KBM-7 (cell line): ENCODE measurements around the gene UNC5CL.

ENCODE experiments used
- DNase-seq: peaks from one replicate; pipeline ENCODE4 v3.0.0-alpha.2; 2015
- in situ Hi-C: fragments of 300-500 bp; cut with MboI; formaldehyde crosslinking; loops from 2 replicates; pipeline ENCODE4 v1.14.3; 2020; ENCODE audit warnings: low sequenced_read_pairs, low pct_unique_long_range_greater_than_20kb, mixed read lengths

UNC5CL gene, protein sequence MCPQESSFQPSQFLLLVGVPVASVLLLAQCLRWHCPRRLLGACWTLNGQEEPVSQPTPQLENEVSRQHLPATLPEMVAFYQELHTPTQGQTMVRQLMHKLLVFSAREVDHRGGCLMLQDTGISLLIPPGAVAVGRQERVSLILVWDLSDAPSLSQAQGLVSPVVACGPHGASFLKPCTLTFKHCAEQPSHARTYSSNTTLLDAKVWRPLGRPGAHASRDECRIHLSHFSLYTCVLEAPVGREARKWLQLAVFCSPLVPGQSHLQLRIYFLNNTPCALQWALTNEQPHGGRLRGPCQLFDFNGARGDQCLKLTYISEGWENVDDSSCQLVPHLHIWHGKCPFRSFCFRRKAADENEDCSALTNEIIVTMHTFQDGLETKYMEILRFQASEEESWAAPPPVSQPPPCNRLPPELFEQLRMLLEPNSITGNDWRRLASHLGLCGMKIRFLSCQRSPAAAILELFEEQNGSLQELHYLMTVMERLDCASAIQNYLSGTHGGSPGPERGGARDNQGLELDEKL

DNA sequence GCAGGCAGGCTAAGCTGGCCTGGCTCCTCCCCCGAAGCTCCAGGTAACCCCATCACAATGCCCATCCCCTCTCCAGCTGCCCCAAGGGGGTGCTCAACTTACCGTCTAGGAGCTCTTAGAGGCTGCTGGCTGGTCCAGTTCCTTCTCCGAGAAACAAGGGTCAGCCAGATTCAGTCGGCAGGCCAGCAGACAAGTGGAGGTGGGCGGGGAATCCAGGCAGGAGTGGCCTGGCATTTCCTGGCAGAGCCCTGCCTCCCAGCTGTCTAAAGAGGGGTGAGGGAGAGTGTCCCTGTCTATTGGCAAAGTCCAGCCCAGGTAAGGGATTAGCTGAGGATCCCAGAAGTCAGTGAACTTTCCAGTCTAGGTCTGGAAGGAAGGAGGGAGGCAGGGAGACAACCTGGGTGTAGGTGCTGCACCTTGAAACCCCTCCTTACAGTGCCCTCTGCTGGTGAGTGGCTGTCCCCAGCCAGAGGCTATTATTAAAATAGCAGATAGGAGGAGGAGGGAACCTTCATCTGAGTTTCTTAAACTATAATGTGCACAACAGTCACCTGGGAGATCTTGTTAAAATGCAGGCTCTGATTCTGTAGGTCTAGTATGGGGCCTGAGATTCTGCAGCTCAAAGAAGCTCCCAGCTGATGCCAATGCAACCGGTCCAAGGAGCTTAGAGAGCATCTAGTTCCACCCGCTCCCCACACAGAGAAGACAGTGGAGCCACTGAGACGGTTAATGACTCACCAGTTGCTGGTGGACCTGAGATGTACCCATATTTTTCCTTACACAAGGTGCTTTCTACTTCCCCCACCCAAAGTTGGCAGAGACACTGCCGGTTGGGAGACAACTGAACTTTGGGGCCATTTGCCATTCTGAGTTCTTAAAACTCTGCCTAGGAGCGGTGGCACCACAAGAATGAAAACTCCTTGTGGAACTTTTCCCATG lies at the start of gene UNC5CL:
TSS of gene UNC5CL (minus strand) at position 162 of the 939 bp plus-strand sequence. CDS start 4,147 bp downstream, outside the sequence.
- in situ Hi-C loops = no loop called here
- DNase-seq = peak; percentile 53

DNA sequence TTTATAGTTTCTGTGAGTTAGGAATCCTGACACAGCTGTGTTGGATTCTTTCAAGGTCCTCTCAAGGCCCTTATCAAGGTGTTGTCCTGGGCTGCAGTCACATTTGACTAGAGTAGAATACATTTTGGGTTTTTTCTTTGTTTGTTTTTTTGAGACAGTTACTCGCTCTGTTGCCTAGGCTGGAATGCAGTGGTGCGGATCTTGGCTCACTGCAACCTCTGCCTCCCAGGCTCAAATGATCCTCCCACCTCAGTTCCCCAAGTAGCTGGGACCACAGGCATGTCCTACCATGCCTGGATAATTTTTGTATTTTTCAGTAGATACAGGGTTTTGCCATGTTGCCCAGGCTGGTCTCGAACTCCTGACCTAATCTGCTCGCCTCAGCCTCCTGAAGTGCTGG lies 49.4 kb upstream of the UNC5CL start:
- no peak for DNase-seq
- in situ Hi-C loops = no loop called here

DNA sequence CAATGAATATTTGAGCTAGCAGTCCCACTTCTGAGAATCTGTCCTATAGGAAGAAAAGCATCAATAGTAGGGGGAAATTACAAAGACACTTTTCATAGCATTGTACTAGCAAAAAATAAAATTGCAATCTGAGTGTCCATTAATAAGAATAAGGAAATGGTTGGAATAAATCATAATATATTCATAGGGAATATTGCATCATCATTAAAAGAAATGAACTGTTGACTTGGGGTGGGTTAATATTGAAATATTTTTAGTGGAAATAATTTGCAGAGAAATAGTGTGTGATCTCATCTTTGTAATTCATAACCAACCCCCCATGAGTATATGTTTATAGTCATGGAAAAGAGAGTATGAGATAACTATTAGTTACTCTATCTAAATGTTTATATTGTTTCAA lies 46.2 kb upstream of the UNC5CL start:
- no peak for DNase-seq
- in situ Hi-C loops = no loop called here

DNA sequence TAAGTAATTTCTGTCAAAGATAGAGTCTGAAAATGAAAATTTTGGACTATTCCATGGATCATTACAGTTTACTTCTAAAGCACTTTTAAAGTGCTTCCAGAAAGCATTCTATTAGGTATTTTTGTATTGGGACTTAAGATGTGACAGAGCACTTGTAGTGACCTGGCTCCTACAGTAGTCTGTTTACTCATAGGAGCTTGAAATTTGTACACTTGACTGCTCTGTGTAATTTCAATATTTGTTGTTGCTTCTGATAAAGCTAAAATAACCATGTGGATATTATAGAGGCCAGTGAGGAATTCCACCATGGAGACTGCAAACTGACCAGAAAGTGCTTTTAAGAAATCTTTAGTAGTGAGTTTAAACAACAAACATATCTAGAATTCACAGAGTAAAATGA lies 44.1 kb upstream of the UNC5CL start:
- in situ Hi-C loops = no loop called here
- DNase-seq = no peak

DNA sequence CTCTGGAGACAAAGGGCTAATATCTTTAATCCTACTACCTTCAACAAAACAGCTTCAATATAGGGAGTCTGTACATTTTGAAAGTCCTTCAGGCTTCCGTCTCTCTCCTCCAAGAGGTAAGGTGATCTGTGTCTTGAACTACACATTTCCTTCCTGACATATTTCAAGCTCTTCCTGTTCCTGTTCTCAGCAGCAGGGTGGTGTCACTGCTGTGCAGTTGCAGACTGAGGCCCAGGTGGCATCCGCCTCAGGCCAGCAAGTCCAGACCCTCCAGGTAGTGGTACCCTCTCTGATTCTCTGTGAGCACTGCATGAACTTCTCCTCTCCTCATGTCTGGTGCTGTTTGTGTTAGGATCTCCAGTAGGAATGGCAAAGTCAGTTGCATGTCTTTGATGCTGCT lies 41.6 kb upstream of the UNC5CL start:
- in situ Hi-C loops = no loop called here
- no peak for DNase-seq

DNA sequence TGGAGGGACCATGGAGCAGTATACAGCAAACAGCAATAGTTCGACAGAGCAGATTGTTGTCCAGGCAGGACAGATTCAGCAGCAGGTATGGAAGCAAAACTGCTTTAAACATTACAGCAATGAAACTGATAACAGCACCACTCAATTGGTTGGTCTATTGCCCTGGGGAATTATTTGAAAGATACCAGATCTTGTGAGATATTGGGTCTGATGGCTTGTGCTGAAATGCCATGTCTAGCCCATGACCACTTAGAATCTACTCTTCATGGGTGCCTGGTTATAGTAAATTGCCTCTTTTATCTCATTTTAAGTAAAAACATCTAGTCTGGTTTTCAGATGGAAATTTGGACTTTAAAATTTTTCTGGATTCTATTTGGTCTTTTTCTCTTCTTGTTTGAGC lies 40.1 kb upstream of the UNC5CL start:
- in situ Hi-C loops = no loop called here

DNA sequence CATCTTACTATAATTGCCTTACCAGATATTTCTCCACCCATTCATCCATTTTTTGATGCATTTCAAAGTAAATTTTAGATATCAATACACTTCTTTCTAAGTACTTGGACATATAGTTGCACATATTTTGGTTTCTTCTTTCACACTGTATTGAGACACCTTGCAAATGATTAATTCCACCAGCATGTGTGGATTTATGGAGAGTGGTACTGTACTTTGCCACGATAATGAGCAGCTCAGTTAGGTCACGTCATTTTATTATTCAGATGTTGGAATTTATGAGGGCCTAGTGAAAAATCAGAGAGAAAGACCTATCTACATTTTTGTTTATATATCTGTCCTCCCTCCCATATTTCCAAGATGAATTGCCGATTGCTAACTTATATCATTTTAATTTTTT lies 39.1 kb upstream of the UNC5CL start:
- no peak for DNase-seq
- in situ Hi-C loops = no loop called here

More for the DNA sequence above, 40.1 kb upstream of the UNC5CL start:
- DNase-seq = no peak

DNA sequence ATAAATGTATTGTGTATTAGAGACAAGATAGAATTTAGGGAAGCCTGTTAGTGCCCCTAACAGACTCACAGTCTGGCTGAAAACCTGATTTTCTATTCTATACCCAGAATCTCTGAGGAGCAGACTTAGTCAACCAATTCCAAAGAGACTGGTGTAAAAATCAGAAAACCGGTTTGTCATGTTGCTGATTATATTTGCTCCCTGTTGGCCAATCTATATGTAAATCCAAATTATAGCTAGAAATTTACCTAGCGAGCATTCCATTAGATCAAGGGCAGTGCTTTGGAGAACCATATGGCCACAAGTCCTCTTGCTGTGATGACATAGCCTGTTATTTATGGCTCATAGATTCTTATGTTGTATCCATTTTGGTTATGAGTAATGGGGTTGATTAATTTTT lies 38.5 kb upstream of the UNC5CL start:
- no peak for DNase-seq
- in situ Hi-C loops = no loop called here

DNA sequence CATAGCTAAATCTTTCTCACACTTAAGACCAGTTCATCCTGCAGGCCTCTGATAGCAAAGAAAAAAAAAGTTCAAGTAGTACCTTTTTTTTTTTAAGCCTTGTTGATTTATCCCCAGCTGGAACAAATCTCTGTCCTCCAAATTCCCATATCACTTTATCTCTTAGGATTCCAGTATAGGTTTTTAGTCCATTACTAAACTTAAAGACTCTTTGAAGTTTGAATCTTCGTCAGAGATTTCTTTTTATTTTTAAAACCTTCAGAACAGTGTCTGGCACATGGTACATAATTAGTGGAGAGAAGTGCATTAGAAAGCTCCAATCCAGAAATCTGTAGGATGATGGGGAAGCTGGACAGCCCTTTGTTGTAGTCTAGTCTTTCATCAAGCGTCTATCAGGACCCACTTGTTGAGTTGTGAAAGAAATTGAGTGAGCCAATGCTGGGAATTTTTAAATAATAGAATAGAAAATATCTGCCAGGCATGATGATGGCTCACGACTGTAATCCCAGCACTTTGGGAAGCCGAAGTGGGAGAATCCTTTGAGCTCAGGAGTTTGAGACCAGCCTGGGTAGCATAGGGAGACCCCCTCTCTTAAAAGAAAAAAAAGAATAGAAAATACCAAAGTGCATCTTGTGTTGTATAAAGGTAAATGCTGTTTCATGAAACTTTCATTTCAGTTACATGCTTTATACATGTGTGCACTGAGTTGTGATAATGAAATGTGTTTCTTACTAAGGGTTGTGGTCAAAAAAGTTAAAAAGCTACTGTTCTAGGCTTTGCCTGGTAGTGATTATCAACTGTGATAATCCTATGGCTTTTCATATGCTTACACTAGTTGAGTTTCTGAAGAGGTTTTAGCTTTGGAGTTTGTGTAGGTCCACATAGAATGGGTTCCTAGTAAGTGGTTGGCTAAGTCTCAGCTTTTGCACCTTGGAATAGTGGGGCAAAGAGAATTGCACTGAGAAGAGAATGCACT lies 36.9 kb upstream of the UNC5CL start:
- no peak for DNase-seq
- in situ Hi-C loops = no loop called here

DNA sequence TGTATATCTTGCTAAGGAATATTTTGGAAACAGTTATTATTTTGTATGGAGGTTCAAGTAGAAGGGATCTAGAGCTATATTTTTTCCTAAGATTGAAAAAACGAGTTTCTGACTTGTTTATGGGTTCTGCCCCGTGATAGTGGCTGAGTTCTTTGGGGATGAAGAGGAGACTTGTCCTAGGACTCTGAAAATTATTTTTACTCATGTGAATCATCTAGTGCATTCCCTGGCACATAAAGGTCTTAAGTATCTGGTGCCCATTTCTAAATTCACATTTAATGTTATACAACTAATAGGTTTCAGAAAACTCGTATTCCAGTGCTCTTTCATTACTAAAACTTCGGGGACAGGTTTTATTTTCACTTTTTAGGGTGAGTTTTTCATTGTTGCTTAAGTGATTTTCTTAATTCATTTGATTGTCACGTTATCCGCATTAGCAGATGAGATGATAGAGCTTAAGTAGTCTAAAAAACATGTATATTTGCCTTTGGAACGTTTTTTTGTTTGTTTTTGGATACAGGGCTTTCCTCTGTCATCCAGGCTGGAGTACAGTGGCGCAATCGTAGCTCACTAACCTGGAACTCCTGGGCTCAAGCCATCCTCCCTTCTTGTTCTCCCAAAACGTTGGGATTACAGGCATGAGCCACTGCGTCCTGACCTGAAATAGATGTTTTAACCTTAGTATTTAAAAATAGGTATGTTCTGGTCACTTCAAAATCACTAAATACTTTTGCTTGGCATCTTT lies 35.8 kb upstream of the UNC5CL start:
- in situ Hi-C loops = no loop called here
- no peak for DNase-seq

DNA sequence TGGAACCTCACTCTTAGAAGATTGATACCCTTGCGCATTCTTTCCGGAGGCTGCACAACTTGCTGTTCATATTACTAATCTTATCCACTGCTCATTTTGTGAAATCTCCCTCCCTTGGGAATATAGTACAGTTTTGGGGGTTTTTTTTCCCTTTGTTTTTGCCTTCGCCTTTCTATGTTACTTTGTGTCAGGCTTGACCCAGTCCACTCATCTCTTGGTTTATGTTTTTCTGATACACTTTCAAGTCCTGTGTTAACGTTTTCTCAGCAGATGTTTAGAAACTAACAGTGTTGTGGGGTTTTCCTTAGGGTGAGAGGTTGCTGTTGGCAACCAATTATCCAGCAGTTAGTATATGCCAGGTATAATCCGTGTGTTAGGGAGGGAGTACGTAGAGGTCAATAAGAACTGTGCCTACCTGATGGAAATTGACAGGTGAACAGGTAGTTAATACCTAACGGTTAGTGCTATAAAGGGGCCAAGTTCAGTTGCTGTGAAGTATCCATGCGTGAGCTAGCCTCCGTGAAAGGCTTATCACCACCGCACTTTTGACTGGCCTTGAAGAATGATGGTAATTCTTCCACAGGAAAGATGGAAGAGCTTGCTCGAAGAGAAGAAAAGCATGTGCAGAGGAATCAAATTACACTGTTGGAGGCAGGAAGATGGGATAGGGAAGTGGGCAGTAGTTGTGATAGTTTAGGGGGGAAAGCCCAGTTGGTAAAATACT lies 35.1 kb upstream of the UNC5CL start:
- in situ Hi-C loops = no loop called here
- DNase-seq = peak; percentile 57

DNA sequence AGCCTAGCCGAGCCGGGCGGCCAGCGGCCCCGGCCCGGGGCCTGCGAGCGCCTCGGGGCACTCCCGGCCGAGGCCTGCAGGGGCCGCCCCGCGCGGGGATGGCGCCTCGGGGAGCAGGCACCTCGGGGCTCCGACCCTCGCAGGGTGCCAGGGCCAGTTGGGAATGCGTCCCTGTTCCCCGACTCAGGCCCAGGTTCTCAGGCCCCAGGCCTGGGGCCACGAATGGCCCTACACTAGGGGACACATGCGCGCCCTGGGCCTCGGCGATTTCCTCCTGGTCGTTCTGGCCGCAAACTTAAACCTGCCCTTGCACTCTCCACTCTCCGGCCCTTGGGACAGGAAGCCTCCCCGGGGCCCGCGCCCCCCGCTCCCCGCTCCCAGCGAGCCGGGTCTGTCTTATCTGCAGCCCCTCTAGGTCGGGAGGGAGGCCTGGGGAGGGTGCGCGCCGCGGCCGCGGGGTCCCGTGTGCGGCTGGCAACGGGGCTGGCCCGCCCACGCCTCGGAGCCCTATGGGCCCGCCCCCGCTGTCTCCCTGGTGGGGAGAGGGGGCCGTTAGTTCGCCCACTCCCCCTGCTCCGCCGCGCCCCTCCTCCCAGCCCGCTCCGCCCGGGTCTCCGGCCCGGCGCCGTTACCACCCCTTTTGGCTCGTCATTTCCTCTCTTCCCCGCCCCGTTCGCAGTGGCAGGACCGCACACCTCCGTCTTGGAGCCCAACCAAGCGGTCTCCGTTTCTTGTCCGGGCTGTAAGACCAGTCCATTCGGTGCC lies 34.4 kb upstream of the UNC5CL start:
- DNase-seq = peak; percentile 88
- in situ Hi-C loops = no loop called here

DNA sequence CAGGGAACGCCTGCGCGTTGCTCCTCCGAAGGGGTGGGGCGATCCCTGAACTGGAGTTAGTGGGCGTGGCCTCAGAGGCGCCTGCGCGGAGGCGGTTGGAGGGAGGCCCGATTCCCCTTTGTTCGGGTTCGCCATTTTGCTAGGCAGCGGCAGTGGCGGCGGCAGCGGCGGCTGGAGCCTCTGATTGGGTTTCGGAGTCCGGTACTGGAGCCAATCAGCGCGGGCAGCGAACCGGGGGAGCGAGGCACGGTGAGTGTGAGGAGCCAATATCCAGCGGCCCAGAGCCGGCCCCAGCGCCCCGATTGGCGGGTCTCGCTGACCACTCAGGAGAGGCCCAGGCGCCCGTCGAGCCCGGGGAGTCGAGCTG lies 33.8 kb upstream of the UNC5CL start, which contains the start of gene NFYA:
TSS of gene NFYA (plus strand) at position 139 of the 367 bp plus-strand sequence. CDS start 6,116 bp downstream, outside the sequence.
- in situ Hi-C loops = no loop called here
- DNase-seq = no peak

DNA sequence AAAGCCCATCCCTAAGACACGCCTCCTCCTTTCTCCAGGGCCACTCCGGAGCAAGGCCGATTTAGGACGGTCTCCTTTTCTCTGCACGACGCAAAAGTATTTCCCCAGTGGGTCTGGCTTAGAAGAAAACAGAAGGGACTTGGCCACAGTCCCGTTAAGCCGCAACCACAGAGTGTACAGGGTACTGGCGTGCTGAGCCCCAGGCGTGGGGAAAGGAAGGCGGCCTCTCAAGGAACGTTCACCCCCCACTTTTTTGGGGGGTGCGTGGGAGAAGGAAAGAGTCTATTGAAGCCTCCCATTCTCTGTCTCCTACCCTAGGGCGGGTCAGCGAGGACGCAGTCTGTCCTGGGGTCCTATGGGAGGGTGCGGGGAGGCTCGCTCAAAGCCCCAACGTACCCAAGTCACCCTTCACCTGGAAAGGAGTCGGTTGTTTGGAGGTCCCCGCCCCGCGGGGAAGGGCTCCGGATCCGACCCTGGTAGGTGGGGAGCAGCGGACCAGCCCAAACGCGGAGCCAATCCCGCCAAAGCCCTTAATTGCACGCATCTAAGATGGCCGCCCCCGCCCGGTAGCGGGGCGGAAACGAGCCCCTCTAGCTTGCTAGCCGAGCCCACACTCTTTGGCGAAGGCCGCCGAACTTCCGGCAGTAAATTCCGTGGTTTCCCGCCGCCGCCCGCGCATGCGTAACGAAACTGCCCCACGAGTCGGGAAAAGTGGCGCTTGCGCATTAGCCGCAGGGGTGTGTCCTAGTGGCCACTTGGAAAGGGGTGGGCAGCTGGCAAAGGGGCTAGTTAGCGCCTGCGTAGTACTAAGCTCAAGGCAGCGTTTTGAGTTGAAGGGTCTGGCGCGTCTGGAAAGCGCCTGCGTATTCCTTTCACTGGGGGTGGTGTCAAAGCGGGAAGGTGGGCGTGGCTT lies 33.2 kb upstream of the UNC5CL start, which contains the start of gene OARD1:
TSS of gene OARD1 (minus strand) at position 434 of the 913 bp plus-strand sequence. CDS start 722 bp downstream, outside the sequence.
- peak; percentile 99 for DNase-seq
- in situ Hi-C loops = no loop called here

DNA sequence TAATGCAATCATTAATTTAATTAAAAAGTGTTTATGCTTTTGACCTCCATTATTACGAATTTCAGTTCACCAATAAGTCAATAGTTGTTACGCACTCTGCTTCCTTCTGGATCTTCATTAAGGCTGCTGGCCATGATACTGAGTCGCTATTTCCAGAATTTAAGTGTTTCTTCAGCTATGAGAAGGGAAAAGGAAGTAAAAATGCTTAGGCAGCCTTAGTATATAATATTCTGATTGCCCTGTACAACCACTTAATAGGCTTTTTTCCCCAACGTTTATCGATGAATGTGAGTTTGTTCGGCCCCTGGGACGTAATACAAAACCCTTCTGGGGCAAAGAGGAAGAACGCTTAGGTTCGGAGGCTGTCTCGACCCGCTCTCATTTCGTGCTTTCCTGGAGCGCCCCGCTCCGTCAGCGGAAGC lies 32.5 kb upstream of the UNC5CL start:
- in situ Hi-C loops = no loop called here
- DNase-seq = no peak

DNA sequence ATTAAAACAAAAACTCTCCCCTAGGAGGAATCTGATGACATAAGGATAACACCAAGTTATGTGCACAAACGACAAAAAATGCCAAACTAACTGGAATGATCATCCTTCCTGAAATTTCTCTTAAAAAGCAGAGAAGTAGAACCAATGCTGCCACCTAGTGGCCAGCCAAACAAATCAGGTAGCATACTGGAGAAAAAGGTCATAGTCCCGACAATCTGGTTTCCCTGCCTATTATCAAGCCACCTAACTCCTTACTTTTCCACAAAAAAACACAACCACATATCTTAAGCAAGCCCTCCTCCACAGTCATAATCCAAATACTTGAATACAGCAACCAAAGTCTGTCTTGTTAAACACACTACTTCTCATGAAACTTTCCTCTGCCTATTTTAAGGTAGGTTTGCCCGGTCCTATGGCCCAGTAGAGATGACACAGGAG lies 27.9 kb upstream of the UNC5CL start:
- peak; percentile 72 for DNase-seq
- in situ Hi-C loops = no loop called here
